ENCODE results near the gene PMM2.

The PMM2 gene

GRCh38 chr16:8887952-8888560, 90.4 kb downstream of the PMM2 start:
- DNase-seq (ENCODE audit: low spot score): peak; percentile 65

- no peak for DNase-seq (ENCODE audit: low spot score)
Measured at GRCh38 chr16:8888951-8889892, 91.6 kb downstream of the PMM2 start.

GRCh38 chr16:8889893-8890548, 92.4 kb downstream of the PMM2 start:
- no peak for DNase-seq (ENCODE audit: low spot score)

- no peak for DNase-seq (ENCODE audit: low spot score)
Measured at GRCh38 chr16:8890549-8890921, 92.9 kb downstream of the PMM2 start.

GRCh38 chr16:8892101-8892575, 94.5 kb downstream of the PMM2 start:
- DNase-seq (ENCODE audit: low spot score): no peak

- no peak for DNase-seq (ENCODE audit: low spot score)
Measured at GRCh38 chr16:8893426-8893825, 95.8 kb downstream of the PMM2 start.

GRCh38 chr16:8893976-8894690, 96.5 kb downstream of the PMM2 start:
- DNase-seq (ENCODE audit: low spot score): no peak

- DNase-seq (ENCODE audit: low spot score): no peak
Measured at GRCh38 chr16:8894736-8895334, 97.2 kb downstream of the PMM2 start.

- no peak for DNase-seq (ENCODE audit: low spot score)
Measured at GRCh38 chr16:8898660-8899318, 101.2 kb downstream of the PMM2 start.

Measured in putamen (tissue), 1 donor.